DMS114 treated with DMSO at 0.1 percent for 48 hours (cell line): ENCODE measurements around the gene SULT6B1.

Experiments used
- DNase-seq: peaks from one replicate; lab custom pipeline; 2025; ENCODE audit not compliant: unreplicated experiment; lab: John Stamatoyannopoulos, UW

The SULT6B1 gene

DNA sequence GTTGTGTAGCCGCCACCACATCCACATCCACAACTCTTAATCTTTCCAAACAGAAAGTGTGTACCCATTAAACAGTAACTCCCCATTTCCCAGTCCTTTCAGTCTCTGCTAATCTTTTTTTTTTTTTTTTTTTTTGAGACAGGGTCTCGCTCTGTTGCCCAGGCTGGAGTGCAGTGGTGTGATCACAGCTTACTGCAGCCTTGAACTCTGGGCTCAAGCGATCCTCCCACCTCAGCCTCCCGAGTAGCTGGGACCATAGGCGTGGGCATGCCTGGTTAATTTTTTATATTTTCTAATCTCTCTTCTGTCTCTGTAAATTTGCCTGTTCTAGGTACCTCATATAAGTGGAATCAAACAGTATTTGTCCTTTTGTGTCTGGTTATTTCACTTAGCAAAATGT, 35.2 kb downstream of the SULT6B1 start:
- DNase-seq, result no peak

DNA sequence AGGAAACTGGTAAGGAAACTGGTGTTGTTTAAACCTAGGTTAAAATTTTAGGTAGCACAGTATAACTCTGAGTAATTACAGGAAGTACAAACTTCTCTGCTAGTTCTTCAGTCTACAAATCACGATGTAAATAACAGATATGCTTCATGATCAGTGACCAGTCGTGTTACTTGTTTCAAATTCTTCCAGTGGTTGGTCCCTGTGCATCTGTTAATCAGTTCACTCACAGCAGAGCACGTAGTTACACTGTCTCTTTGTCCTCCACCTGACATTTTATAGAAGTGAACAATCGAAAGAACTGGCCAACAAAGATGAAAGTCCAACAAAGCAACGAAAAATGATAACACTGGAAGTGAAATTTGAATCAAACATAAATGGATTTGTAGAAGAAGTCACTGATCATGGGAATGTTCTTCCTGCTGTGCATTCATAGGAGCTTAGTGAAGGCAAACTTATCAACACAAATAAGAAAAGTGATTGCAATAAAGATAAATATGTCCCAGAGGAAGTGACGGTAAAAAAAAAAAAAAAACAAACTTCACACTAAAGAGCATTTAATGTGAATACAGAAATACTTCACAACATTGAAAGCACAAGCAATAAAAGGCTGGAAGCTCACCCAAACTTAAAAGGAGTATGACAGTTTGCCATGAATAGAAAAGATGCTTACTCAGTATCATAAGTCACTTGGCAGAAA, 38.7 kb downstream of the SULT6B1 start:
- no peak for DNase-seq

DNA sequence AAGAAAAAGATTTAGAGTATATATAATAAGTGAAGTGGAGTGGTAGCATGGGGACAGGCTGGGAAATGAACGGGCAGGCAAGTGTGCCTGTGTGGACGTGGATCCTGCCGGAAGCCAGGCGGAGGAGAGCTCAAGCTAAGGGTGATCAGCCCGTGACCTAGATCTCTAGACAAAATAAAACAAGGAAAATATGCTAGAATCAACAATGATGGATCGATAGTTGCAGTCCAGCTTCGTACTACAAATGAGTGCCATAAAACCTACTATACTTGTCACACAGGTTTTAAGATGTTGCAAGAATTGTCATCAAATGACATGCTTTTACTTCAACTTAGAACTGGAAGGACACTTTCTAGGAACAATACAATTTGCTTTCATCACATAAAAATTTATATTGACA, 40.1 kb downstream of the SULT6B1 start:
- DNase-seq, result no peak

DNA sequence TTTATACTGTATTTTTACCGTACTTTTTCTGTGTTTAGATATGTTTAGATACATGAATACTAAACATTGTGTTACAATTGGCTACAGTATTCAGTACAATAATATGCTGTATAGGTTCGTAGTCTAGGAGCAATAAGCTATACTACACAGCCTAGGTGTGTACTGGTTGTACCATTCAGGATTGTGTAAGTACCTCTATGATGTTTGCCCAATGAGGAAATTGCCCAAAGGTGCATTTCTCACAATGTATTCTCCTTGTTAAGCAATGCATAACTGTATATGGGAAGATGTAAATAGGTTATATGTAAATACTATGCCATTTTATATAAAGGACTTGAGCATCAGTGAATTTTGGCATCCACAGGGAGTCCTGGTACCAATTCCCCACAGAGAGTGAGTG, 42.4 kb downstream of the SULT6B1 start:
- no peak for DNase-seq

DNA sequence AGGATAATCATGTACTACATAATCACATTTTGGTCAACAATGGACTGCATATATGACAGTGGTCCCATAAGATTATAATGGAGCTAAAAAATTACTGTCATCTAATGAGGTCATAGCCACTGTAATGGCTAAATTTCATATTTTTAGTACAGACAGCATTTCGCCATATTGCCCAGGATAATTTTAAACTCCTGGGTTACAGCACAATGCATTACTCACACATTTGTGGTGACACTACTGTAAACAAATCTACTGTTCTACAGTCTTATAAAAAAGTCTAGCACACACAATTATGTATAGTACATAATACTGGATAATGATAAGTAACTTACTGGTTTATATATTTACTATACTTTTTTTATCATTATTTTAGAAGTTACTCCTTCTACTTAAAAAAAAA, 44.5 kb downstream of the SULT6B1 start:
- no peak for DNase-seq

DNA sequence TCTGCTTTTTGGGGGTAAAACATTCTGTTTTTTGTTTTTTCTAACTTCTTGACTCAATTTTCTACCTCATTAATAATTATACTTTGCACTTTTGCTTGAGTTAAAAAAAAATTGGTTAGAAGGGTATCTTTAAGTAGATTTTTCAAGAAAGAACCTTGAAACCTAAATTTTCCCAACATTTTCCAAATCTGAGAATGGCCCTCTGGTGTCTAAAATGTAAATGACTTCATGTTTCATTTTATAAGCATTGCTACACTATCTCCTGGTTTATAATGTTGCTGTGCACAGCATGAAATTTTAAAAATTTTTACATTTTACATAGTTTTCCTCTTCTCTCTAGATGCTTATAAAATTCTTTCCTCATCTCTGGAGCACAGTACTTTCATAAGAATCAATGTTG, 45.9 kb downstream of the SULT6B1 start:
- DNase-seq, result no peak

DNA sequence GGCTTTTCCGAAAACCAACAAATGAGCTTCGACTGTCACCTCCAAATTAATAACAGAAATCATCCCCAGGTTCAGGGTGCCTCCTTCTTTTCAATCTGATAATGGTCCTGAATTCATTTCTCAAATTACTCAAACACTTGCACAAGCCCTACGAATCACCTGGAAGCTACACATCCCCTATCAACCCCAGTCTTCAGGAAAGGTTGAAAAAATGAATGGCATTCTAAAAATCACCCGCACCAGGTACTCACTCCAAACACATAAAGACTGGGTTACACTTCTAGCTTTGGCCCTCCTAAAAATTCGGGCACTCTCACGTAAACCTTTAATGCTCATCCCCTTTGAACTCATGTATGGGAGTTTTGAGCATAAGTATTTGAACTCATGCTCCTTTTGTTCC, 55.6 kb downstream of the SULT6B1 start:
- DNase-seq, result no peak

DNA sequence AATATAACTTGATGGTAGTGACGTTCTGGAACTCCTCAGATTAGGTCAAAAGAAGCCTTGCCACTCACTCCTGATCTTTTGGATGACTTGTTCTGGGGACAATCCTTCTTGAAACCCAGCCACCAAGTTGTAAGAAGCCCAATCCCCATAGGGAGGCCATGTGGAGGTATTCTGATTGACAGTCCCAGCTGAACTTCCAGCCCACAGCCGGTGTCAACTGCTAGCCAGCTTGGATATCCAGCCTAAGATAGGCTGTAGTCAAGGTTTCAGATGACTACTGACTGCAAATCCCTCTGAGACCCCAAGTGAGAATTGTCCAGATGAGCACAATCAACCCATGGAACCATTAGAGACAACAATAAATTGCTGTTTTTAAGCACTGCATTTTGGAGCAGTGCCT, 63.1 kb downstream of the SULT6B1 start:
- no peak for DNase-seq

DNA sequence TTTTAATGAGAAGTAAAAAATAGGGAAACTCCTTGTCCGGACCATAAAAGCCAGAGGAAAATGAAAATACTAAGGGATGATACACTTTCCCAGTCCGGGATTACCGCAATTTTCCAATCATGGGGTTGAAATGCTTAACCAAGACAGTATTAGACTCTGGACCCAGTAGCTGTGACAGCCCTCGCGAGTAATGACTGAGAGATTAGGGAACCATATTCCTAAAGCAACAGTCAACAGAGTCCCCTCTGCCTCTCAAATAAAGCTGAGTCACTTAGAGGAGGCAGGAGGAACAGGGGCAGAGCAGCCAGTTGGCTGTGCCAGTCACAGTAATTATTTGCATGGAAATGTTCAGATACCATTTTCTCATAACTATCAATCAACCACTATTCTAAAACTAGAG, 69.3 kb downstream of the SULT6B1 start:
- no peak for DNase-seq
